8988T (cell line): Measurements from ENCODE around the gene FBL.

Source experiments
- DNase-seq: peaks from one replicate; pipeline ENCODE4 v3.0.0; 2011

FBL gene

GRCh38 chr19:39840492-39840891 lies 5.7 kb downstream of the FBL start:
- no peak for DNase-seq

DNA sequence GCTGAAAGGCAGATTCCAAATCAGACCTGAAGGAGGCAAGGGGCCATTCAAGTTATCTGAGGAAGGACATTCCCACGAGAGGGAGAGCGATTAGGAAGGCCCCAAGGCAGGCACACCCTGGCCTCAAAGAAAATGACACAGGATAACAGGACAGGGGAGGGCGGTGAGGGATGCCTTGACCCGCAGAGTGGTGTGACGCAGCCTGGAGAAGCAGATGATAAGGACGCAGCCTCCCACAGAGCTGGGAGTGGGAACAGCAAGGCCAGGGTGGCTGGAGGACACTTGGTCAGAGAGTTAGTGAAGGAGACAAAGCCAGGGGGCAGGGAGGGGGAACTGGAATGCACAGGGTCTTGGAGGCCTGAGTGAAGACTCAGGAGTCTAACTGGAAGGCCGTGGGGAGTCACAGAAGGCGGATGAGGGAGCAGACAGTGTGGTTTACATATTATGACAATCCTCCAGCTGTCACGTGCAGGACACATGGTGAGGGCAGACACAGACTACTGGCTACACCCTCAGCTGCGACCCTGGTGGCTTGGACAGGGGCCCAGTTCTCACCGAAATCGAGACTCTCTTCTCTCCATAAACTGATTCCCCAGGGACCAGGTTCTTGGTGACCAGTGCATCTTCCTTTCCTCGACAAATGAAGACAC lies 6.4 kb downstream of the FBL start:
- no peak for DNase-seq

GRCh38 chr19:39838569-39838968 lies 7.6 kb downstream of the FBL start:
- DNase-seq, result no peak

DNA sequence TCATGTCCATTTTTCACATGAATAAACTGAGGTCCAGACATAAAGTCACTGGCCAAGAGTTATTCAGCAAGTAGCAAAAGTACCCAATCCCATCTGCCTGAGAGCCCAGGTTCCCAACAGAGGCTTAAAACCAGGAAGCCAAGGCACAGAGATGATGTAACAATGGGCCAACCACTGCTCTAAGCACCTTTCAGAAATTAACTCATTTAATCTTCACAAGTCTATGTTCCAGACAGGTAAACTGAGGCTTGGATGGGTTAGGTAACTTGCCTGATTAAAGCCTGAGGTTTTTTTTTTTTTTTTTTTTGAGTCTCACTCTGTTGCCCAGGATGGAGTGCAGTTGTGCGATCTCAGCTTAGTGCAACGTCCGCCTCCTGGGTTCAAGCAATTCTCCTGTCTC lies 8.2 kb downstream of the FBL start:
- no peak for DNase-seq

DNA sequence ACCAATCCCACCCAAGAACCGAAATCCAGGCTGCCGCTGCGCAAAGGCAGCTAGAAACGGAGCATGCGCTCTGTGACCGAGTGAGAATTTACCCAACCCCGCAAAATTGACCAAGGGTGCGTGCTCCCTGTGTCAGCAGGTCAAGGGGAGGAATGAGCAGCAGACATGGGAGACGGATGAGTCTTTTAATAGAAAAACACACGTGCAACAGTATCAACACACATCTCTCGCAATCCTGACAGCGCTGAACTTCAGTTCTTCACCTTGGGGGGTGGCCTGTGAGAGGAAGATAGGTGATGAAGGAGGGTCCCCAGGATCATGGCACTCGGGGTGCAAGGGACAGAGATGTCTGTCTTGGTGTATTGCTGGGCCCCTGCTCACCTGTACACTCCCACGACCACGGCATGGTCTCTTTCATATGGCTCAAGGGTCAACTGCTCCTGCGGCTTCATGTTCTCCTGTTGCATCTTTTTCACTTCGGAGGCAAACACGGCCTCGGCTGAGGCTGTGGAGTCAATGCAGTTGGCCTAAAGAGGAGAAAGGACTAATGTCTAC lies 11.8 kb downstream of the FBL start:
- DNase-seq, result no peak

DNA sequence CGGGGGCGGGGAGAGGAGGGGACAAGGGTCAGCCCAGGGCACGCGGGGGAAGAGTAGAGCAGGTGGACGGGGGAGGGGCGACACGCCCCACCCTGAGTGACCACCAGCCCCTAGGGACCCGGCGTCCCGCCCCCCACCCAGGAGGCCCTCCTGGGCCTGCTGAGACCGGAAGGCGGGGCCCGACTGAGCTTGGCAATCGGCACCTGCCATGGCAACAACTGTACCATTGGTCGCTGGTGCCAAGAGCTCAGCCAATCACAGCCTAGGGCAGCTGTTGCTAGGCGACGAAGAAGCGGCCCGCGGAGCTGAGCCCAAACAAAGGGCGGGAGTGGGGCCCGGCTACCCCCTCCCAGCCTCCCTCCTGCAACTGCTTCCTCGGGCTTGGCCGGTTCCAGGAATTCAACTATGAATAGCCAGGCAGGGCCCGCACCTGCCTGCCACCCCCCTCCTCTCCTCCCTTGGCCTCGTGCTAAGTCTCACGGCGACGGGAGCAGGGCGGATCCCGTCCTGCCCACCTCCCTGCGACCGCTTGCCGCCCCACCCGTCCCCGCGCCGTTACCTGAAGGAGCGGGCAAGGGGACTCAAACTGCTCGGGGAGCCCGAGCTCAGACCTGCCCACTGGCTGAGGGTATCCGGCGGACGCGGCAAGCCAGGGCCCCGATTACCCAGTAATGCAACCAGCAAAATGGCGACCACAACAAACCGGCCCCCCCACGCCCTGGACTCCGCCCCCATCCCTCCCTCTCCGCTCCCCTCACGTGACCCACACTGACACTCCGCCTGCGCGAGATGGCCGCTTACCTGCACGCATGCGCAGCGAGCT lies 12.5 kb downstream of the FBL start, which contains the start of gene DYRK1B:
DYRK1B (minus strand) TSS at position 699 of the 823 bp plus-strand sequence. CDS start 2,295 bp downstream, outside the sequence.
- peak; percentile 91 for DNase-seq

GRCh38 chr19:39833160-39833463 lies 13.1 kb downstream of the FBL start:
- no peak for DNase-seq

DNA sequence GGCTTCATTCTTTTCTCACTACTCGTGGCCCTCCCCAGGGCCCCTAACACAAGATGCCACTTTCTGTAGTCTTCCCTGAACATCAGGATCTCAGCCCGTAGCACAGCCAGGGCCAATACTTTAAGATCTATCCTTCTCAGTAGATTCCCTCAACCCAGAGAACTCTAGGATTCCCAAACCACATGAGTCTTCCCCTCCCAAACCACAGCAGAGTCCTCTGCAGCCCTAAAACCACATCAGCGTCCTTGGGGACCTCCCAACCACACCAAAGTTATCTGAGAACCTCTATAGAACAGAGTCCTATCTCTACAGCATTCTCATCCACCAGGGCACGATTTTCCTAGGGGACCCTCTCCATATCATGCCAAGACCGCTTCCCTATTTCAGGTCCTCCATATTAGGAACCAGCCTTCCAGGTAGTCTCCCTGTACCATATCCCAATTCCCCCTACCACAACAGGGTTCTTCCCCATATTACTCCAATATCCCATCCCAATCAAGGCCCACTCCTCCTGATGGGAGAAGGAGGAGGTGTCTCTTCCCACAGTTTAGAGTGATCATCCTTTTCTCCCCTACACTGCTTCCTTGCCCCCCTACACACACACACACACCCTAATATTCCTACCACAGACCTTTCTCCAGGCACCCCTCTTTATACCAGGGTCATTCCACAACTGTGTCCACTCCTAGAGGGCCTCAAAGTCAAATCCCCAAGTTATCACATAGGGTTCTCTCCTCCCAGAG lies 13.7 kb downstream of the FBL start:
- DNase-seq, result no peak

DNA sequence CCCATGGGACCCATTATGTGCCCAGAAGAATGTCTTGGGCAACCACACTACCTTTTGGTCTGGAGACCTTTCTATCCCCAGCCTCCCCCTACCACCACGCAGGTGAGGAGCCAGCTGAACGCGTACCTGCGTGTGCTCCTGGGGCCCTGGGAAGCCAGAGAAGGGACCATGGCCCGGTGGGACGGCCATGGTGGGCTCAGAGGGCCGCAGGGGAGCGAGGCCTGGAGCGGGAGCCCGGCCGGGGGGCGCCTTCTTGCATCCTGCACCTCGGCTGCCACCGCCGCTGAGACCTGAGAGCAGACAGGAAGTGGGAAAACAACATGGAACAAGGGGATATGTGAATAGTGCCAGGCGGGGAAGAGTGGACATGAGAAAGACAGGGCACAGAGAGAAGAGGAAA lies 14.5 kb downstream of the FBL start:
- DNase-seq, result no peak

DNA sequence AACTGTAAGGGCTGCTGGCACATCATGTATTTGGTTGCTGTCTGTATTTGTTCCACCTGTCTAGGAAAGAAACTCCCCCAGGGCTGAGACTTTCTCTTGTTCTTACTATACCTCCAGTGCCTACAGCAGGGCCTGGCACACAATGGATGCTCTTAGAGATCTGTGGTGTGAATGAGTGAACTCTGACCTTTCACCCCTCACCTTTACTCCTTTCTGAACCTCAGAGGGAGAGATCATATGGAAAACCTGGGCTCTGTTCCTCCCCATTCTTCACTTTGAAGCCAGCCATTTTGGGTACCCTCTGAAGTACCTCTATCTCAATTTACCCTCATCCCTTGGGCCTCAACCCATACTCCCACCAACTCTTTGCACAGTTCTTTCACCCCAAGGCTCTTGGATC lies 15.3 kb downstream of the FBL start:
- no peak for DNase-seq

GRCh38 chr19:39830406-39830805 lies 15.8 kb downstream of the FBL start:
- DNase-seq, result no peak

DNA sequence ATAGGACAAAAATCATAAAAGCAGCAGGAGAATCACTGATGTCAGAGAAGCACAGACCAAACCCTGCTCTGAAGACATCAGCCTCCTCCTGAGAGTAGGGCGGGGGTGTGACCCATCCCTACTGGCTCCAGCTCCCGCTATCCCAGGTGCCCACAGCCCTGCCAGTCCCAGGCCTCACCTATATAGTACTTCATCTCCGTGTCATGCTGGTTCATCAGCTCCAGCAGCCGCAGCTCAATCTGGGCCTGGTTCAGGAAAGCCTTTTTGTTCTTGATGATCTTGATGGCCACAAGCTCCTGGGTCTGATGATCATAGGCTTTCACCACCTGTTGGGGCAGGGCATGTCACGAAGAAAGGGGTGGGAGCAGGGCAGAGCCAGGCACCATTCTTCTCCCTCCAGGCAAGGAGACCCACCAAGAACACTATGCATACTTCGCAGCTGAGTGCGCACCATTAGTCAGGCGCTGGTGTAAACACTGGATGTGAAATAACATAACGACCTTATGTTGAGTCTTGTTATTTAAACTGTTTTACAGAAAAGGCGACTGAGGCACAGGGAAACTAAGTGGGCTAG lies 16.4 kb downstream of the FBL start:
- DNase-seq, result no peak

DNA sequence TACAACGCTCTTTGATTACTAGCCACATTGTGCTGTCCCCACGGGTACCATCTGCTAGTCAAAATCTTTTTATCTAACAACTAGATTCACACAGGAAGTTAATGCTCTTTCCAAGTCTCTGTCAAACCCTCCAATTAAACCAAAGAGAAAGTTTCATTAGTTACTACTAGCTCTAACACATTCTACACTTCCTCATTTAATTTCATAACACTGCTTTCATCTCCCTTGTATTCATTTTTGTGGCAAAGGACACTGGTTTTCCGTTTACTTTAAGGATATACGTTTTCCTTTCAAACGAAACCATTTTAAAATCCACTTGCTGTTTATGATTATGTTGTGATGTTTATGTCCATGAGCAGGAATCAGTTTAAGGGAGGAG lies 17.5 kb downstream of the FBL start:
- DNase-seq, result no peak

- DNase-seq, result no peak
These were observed 18.0 kb downstream of the FBL start for GRCh38 chr19:39828015-39828653.

DNA sequence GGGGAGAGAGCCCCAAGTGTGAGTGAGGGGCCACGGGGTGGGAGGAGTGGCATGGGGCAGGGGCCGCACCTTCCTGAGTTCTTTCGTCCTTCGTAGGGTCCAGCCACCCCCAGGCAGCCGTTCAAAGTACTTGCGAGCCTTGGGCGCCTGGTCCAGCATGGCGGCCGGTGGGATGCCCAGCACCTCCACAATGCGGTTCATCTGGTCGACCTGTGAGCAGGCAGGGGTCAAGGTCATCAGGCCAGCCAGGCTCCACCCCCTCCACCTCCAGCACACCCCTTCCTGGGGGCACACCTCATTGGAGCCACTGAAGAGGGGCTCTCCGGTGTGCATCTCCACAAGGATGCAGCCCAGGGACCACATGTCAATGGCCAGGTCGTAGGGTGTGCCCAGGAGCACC lies 19.0 kb downstream of the FBL start:
- no peak for DNase-seq

GRCh38 chr19:39826311-39826945 lies 19.8 kb downstream of the FBL start:
- no peak for DNase-seq

DNA sequence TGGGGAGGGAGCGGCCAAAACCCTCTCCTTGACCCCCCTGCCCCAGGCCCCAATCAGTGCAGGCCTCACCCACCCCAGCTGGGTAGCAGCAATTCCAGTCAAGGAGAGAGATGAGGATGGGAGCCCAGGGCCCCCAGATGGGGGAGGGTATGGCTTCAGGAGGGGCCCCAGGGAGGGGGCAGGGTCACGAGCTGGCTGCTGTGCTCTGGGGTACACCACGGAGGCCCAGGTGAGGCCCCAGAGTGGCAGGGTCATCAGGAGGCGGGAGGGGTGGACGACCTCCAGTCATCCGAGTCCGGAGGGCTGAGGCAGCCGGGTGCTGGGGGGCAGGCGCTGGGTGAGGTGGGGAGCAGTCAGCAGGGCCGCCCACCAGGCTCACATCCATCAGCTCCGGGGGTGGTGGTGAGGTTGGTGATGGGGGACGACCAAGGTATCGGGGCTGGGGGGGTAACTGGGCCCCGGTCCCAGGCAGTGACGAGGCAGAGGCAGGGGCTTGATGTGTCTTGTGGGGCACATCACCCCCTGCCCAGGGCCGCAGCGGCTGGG lies 20.6 kb downstream of the FBL start:
- no peak for DNase-seq

- DNase-seq, result no peak
These were observed 21.1 kb downstream of the FBL start for GRCh38 chr19:39825093-39825463.

DNA sequence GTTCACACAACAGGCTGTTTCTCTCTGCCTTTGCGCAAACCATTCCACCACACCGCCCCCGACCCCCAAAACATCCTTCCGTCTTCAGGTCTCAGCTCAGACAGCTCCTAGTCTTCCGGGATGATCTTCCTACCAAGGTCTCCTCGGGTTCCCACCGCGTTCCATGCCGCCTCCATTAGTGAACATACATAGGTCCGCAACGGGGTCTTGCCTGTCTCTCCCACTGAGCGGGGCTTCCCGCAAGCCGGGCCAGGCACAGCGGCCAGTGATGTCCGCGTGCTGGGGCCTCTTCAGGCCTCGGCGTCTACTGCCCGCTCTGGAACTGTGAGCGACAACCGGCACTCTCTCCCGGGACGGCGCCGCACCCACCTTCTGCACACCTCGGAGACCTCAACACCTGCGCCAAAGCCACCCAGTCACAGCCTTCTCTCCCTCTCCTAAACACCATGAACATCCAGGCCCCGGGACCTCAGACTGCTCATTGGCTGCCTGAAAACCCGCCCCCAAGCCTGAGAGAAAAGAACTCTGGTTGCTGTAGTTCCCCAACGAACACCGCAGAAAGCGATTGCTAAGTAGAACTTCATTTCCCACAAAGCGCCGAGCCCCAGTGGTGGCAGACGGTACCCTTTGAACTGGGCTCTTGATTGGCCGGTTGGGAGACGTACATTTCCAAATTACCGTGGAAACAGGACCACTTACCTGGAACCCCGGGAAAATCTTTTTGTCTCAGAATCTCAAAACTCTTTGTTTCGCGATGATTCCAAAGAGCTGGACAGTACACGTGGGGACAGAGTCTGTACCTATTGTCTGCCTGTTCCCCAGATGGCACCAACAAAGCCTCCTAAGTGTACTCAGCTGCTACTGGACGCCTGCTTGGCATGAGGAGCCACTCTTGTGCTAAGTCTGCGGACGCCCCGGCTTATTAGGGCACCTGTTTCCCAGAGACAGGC lies 21.8 kb downstream of the FBL start:
- DNase-seq, result peak; percentile 88

DNA sequence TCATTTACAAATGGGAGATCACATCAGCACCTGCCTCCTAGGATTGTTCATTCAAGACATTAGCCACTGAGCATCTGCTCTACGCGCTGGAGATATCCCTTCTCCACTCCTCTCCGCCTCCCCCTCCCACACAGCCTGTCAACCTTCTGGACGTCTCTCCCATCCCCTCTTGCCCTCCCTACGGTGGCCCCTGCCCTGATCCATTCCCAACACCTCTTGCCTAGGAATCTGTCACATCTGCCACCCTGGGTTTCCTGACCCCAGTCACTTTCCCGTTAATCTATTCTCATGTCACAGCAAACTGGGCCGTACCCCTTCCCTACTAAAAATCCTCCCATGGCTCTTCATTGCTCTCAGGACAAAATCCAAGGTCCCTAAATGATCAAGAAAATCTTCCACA lies 22.5 kb downstream of the FBL start:
- DNase-seq, result no peak

DNA sequence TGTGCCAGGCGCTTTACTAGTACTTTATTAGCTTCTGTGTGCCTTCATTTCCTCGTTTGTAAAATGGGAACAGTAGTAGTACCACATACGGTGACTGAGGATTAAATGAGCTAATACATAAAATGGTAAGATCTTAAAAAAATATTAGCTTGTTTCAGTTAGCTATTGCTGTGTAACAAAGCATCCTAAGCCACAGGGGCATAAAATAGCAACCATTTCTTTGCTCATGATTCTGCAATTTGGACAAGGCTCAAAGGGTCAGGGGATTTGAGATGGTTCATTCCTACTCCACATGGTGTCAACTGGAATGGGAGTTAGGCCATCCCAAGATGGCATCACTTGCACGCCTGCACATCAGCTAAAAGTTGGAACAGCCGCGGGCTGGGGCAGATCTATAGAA lies 25.5 kb downstream of the FBL start:
- DNase-seq, result no peak
